SK-N-SH treated with all-trans-retinoic acid at 6 μM for 48 hours (cell line): ENCODE data around the gene ITGB4.

Source experiments
- ATAC-seq: fragments of 200-7000 bp; cut with Tn5 transposase; 3 replicates; pipeline ENCODE4 v1.9.1; 2020; ENCODE audit warnings: mild to moderate bottlenecking, moderate library complexity
- ARNTL ChIP-seq: fragments of 450-650 bp; formaldehyde crosslinking; IDR thresholded peaks from 2 replicates; pipeline ENCODE4 v1.5.0; 2020; ENCODE audit warnings: low read depth, mild to moderate bottlenecking, moderate library complexity, borderline replicate concordance
- BACH2 ChIP-seq: fragments of 250-450 bp; sonication (Bioruptor Pico); IDR thresholded peaks from 2 replicates; pipeline ENCODE4 v1.9.0; 2021; ENCODE audit warnings: mild to moderate bottlenecking, borderline replicate concordance
- CREB5 ChIP-seq: fragments of 250-450 bp; sonication (Bioruptor Pico); IDR thresholded peaks from 2 replicates; pipeline ENCODE4 v1.5.1; 2020; ENCODE audit warnings: low read depth, mild to moderate bottlenecking, moderate library complexity
- CSDC2 ChIP-seq: fragments of 250-450 bp; sonication (Bioruptor Pico); IDR thresholded peaks from 2 replicates; pipeline ENCODE4 v1.5.0; 2020; ENCODE audit warnings: mild to moderate bottlenecking, moderate library complexity
- ESRRG ChIP-seq: fragments of 250-450 bp; sonication (Bioruptor Pico); IDR thresholded peaks from 2 replicates; pipeline ENCODE4 v1.6.1; 2021; ENCODE audit warnings: mild to moderate bottlenecking
- GLIS3 ChIP-seq: fragments of 250-450 bp; sonication (Bioruptor Pico); IDR thresholded peaks from 2 replicates; pipeline ENCODE4 v1.5.0; 2020; ENCODE audit warnings: mild to moderate bottlenecking, moderate library complexity
- ISL1 ChIP-seq: fragments of 250-450 bp; sonication (Bioruptor Pico); IDR thresholded peaks from 2 replicates; pipeline ENCODE4 v2.1.2; 2022; ENCODE audit warnings: mild to moderate bottlenecking, moderate library complexity
- PATZ1 ChIP-seq: fragments of 250-450 bp; sonication (Bioruptor Pico); IDR thresholded peaks from 2 replicates; pipeline ENCODE4 v1.8.0; 2020; ENCODE audit warnings: mild to moderate bottlenecking, moderate library complexity, borderline replicate concordance
- SNAI2 ChIP-seq: fragments of 250-450 bp; sonication (Bioruptor Pico); IDR thresholded peaks from 2 replicates; pipeline ENCODE4 v1.5.0; 2020; ENCODE audit warnings: mild to moderate bottlenecking, moderate library complexity
- TCF4 ChIP-seq: fragments of 250-450 bp; sonication (Bioruptor Pico); IDR thresholded peaks from 2 replicates; pipeline ENCODE4 v1.8.0; 2021; ENCODE audit warnings: mild to moderate bottlenecking, moderate library complexity, borderline replicate concordance
- TOX ChIP-seq: fragments of 250-450 bp; sonication (Bioruptor Pico); IDR thresholded peaks from 2 replicates; pipeline ENCODE4 v1.8.0; 2021; ENCODE audit warnings: mild to moderate bottlenecking, moderate library complexity, borderline replicate concordance
- ZFP3 ChIP-seq: fragments of 250-450 bp; sonication (Bioruptor Pico); IDR thresholded peaks from 2 replicates; pipeline ENCODE4 v1.5.0; 2020; ENCODE audit warnings: mild to moderate bottlenecking, moderate library complexity
- ZNF8 ChIP-seq: fragments of 450-650 bp; formaldehyde crosslinking; IDR thresholded peaks from 2 replicates; pipeline ENCODE4 v1.5.0; 2020; ENCODE audit warnings: mild to moderate bottlenecking, moderate library complexity
- TF ChIP-seq, protein P1 (sequence below): fragments of 250-450 bp; sonication (Bioruptor Pico); IDR thresholded peaks from 2 replicates; pipeline ENCODE4 v1.8.0; 2021; ENCODE audit warnings: low read depth, mild to moderate bottlenecking, moderate library complexity, borderline replicate concordance
- TF ChIP-seq, protein P2 (sequence below): fragments of 250-450 bp; sonication (Bioruptor Pico); IDR thresholded peaks from 2 replicates; pipeline ENCODE4 v1.5.0; 2020; ENCODE audit warnings: mild to moderate bottlenecking, moderate library complexity

The ITGB4 gene

GRCh38 chr17:75795820-75796607 lies 74.8 kb downstream of the ITGB4 start (continued):
- TF ChIP-seq PATZ1 (no peak), GLIS3 (CRISPR knock-in tag) (no peak)

GRCh38 chr17:75799402-75799801 lies 78.1 kb downstream of the ITGB4 start:
- ATAC-seq = no peak
- no peak for TF ChIP-seq CREB5
- TF ChIP-seq, protein P1, sequence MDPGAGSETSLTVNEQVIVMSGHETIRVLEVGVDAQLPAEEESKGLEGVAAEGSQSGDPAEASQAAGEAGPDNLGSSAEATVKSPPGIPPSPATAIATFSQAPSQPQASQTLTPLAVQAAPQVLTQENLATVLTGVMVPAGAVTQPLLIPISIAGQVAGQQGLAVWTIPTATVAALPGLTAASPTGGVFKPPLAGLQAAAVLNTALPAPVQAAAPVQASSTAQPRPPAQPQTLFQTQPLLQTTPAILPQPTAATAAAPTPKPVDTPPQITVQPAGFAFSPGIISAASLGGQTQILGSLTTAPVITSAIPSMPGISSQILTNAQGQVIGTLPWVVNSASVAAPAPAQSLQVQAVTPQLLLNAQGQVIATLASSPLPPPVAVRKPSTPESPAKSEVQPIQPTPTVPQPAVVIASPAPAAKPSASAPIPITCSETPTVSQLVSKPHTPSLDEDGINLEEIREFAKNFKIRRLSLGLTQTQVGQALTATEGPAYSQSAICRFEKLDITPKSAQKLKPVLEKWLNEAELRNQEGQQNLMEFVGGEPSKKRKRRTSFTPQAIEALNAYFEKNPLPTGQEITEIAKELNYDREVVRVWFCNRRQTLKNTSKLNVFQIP = no peak
- TF ChIP-seq TOX = no peak
- TF ChIP-seq, all 23 proteins: peak for 0

DNA sequence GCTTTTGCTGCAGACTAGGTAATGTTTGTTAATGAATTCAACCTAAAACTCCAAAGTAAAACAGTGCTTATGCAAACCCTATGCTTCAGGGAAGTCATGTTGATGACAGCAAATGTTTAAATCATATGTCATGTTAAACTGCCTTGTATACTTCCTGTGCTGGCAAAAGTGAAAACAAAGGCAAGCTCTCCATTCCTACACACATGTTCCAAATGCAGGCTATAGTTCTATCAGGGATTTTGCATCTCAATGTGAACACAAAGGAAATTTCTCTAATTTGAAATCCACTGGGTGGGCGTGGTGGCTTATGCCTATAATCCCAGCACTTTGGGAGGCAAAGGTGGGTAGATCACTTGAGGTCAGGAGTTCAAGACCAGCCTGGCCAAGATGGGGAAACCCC lies 82.6 kb downstream of the ITGB4 start:
- TF ChIP-seq, protein P1 = no peak
- TF ChIP-seq ARNTL = no peak
- no peak for TF ChIP-seq TCF4
- TF ChIP-seq ISL1 (CRISPR knock-in tag) = no peak
- TF ChIP-seq ESRRG = no peak
- no peak for TF ChIP-seq CREB5
- TF ChIP-seq ZFP3 = no peak
- TF ChIP-seq, protein P2, sequence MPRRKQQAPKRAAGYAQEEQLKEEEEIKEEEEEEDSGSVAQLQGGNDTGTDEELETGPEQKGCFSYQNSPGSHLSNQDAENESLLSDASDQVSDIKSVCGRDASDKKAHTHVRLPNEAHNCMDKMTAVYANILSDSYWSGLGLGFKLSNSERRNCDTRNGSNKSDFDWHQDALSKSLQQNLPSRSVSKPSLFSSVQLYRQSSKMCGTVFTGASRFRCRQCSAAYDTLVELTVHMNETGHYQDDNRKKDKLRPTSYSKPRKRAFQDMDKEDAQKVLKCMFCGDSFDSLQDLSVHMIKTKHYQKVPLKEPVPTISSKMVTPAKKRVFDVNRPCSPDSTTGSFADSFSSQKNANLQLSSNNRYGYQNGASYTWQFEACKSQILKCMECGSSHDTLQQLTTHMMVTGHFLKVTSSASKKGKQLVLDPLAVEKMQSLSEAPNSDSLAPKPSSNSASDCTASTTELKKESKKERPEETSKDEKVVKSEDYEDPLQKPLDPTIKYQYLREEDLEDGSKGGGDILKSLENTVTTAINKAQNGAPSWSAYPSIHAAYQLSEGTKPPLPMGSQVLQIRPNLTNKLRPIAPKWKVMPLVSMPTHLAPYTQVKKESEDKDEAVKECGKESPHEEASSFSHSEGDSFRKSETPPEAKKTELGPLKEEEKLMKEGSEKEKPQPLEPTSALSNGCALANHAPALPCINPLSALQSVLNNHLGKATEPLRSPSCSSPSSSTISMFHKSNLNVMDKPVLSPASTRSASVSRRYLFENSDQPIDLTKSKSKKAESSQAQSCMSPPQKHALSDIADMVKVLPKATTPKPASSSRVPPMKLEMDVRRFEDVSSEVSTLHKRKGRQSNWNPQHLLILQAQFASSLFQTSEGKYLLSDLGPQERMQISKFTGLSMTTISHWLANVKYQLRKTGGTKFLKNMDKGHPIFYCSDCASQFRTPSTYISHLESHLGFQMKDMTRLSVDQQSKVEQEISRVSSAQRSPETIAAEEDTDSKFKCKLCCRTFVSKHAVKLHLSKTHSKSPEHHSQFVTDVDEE (CRISPR knock-in tag) = no peak
- no peak for TF ChIP-seq SNAI2
- no peak for TF ChIP-seq BACH2 (CRISPR knock-in tag)
- TF ChIP-seq ZNF8 (CRISPR knock-in tag) = no peak
- no peak for ATAC-seq

- TF ChIP-seq CSDC2 = no peak
- no peak for ATAC-seq
These were observed 85.7 kb downstream of the ITGB4 start for GRCh38 chr17:75806822-75807500.
